AG04449 (cell line): ENCODE results near the gene HLF.

ENCODE experiments used
- CTCF ChIA-PET: fragments of 350-600 bp; formaldehyde crosslinking; extraction: SDS; loops from one replicate; lab custom pipeline; 2021; ENCODE audit warnings: antibody characterized with exemption; lab: Yijun Ruan, JAX
- POLR2A ChIA-PET: fragments of 400-600, 350-600 bp; formaldehyde crosslinking; extraction: SDS; loops from one replicate; lab custom pipeline; 2020; ENCODE audit warnings: antibody characterized with exemption, inconsistent platforms; lab: Yijun Ruan, JAX
- DNase-seq: peaks from one replicate; pipeline ENCODE4 v3.0.0-alpha.2; 2010; ENCODE audit warnings: low read depth, low spot score
- H3K4me3 ChIP-seq: 2 replicates; pipeline ENCODE4 v1.5.1; 2011; ENCODE audit warnings: low read depth, mild to moderate bottlenecking, control low read depth, low read length
- CTCF ChIP-seq: IDR thresholded peaks from one replicate; pipeline ENCODE4 v1.5.1; 2011; ENCODE audit warnings: mild to moderate bottlenecking, moderate library complexity, low read length, control low read depth, inconsistent platforms; ENCODE audit not compliant: insufficient read depth; ENCODE audit errors: missing control alignments

HLF gene

GRCh38 chr17:55330344-55330933 is 65.7 kb downstream of the HLF start:
- TF ChIP-seq CTCF = no peak
- H3K4me3 ChIP-seq = no peak overlapping the region
- POLR2A ChIA-PET = no interaction called here
- CTCF ChIA-PET = no interaction called here
- DNase-seq = no peak

- CTCF ChIA-PET = no interaction called here
- POLR2A ChIA-PET = no interaction called here
- no peak for DNase-seq
- no peak overlapping the region for H3K4me3 ChIP-seq
- TF ChIP-seq CTCF = no peak
Observed at GRCh38 chr17:55332296-55333041, 67.7 kb downstream of the HLF start.

- POLR2A ChIA-PET = no interaction called here
- CTCF ChIA-PET = interaction anchor here (1.6 kb wide), 1 partner anchor 14 kb away, joined by 8 read pairs; no protein-coding TSS in a partner anchor
Observed at GRCh38 chr17:55334285-55334684, 69.5 kb downstream of the HLF start.

GRCh38 chr17:55334881-55335540 is 70.3 kb downstream of the HLF start:
- ChIA-PET POLR2A (no interaction called here), CTCF (interaction anchor here (1.6 kb wide), 1 partner anchor 13 kb away, joined by 8 read pairs; no protein-coding TSS in a partner anchor)
- H3K4me3 ChIP-seq = no peak overlapping the region
- DNase-seq = no peak
- no peak for TF ChIP-seq CTCF

More at GRCh38 chr17:55334285-55334684, 69.5 kb downstream of the HLF start:
- H3K4me3 ChIP-seq = no peak overlapping the region
- TF ChIP-seq CTCF = no peak
- no peak for DNase-seq

GRCh38 chr17:55335625-55336024 is 70.9 kb downstream of the HLF start:
- POLR2A ChIA-PET = no interaction called here

More at GRCh38 chr17:55335625-55336024, 70.9 kb downstream of the HLF start:
- CTCF ChIA-PET = no interaction called here
- no peak for DNase-seq
- TF ChIP-seq CTCF = no peak
- H3K4me3 ChIP-seq = no peak overlapping the region
